HEK293 (cell line): ENCODE data around the gene LRRTM2.

Source experiments
- CTCF ChIA-PET: fragments of 350-600 bp; formaldehyde crosslinking; extraction: SDS; loops from one replicate; lab custom pipeline; 2021; ENCODE audit warnings: antibody characterized with exemption; lab: Yijun Ruan, JAX
- POLR2A ChIA-PET: fragments of 300-600 bp; formaldehyde crosslinking; extraction: SDS; loops from one replicate; lab custom pipeline; 2020; ENCODE audit warnings: antibody characterized with exemption, inconsistent platforms; lab: Yijun Ruan, JAX
- H3K27ac ChIP-seq: fragments of 200-500 bp; sonication (Bioruptor generic); 2 replicates; pipeline ENCODE4 v1.5.1; 2014; ENCODE audit warnings: low read depth, low read length, control low read depth, inconsistent platforms; ENCODE audit errors: extremely low read depth
- H3K36me3 ChIP-seq, 2 experiments: fragments of 200-500 bp in 1 of 2; sonication (Bioruptor generic) in 1 of 2; 1 replicate in 1 of 2; 2 replicates in 1 of 2; pipeline ENCODE4 v1.5.1; 2014 to 2017; ENCODE audit warnings: inconsistent platforms in 2 of 2, low read length in 2 of 2; ENCODE audit not compliant: control insufficient read depth in 2 of 2, insufficient read depth in 1 of 2
- H3K4me1 ChIP-seq: fragments of 200-500 bp; sonication (Bioruptor generic); 2 replicates; pipeline ENCODE4 v1.5.1; 2014; ENCODE audit warnings: mild to moderate bottlenecking, low read length, inconsistent platforms; ENCODE audit not compliant: control insufficient read depth, insufficient read depth
- H3K4me3 ChIP-seq: 2 replicates; pipeline ENCODE4 v1.5.1; 2011; ENCODE audit warnings: low read depth, mild to moderate bottlenecking, control low read depth, low read length, moderate library complexity
- H3K9me3 ChIP-seq: fragments of 200-500 bp; sonication (Bioruptor generic); 2 replicates; pipeline ENCODE4 v1.5.1; 2014; ENCODE audit warnings: low read depth, low read length, inconsistent platforms; ENCODE audit not compliant: control insufficient read depth, insufficient read depth
- BCL6B ChIP-seq: fragments of 450-650 bp; formaldehyde crosslinking; IDR thresholded peaks from 2 replicates; pipeline ENCODE4 v1.5.1; 2017; ENCODE audit warnings: missing biosample characterization, missing genetic modification characterization
- IKZF3 ChIP-seq: fragments of 450-650 bp; IDR thresholded peaks from 2 replicates; pipeline ENCODE4 v1.5.0; 2018; ENCODE audit warnings: missing biosample characterization, mild to moderate bottlenecking, missing genetic modification characterization, moderate library complexity
- MZF1 ChIP-seq: fragments of 450-650 bp; formaldehyde crosslinking; IDR thresholded peaks from 2 replicates; pipeline ENCODE4 v1.5.1; 2017; ENCODE audit warnings: missing biosample characterization, missing genetic modification characterization, borderline replicate concordance
- PRDM4 ChIP-seq: fragments of 450-650 bp; formaldehyde crosslinking; IDR thresholded peaks from 2 replicates; pipeline ENCODE4 v1.5.1; 2017; ENCODE audit warnings: missing biosample characterization, missing genetic modification characterization
- PRDM6 ChIP-seq: fragments of 450-650 bp; formaldehyde crosslinking; IDR thresholded peaks from 2 replicates; pipeline ENCODE4 v1.5.1; 2017; ENCODE audit warnings: missing biosample characterization, missing genetic modification characterization
- SP2 ChIP-seq: fragments of 450-650 bp; formaldehyde crosslinking; IDR thresholded peaks from 2 replicates; pipeline ENCODE4 v1.5.1; 2016; ENCODE audit warnings: missing biosample characterization, missing genetic modification characterization
- ZBTB26 ChIP-seq: fragments of 450-650 bp; formaldehyde crosslinking; optimal IDR thresholded peaks from 2 replicates; pipeline ENCODE3; 2016; ENCODE audit warnings: missing biosample characterization, mild to moderate bottlenecking, missing genetic modification characterization
- ZBTB6 ChIP-seq: fragments of 450-650 bp; formaldehyde crosslinking; IDR thresholded peaks from 2 replicates; pipeline ENCODE4 v1.5.1; 2017; ENCODE audit warnings: missing biosample characterization, missing genetic modification characterization
- ZNF157 ChIP-seq: fragments of 450-650 bp; formaldehyde crosslinking; IDR thresholded peaks from 2 replicates; pipeline ENCODE4 v1.5.1; 2016; ENCODE audit warnings: missing biosample characterization, missing genetic modification characterization
- ZNF239 ChIP-seq: fragments of 450-650 bp; formaldehyde crosslinking; IDR thresholded peaks from 2 replicates; pipeline ENCODE4 v1.5.1; 2016; ENCODE audit warnings: missing biosample characterization, missing genetic modification characterization
- ZNF26 ChIP-seq: fragments of 450-650 bp; formaldehyde crosslinking; IDR thresholded peaks from 2 replicates; pipeline ENCODE4 v1.5.1; 2016; ENCODE audit warnings: missing biosample characterization, missing genetic modification characterization
- ZNF292 ChIP-seq: fragments of 450-650 bp; formaldehyde crosslinking; IDR thresholded peaks from 2 replicates; pipeline ENCODE4 v1.5.1; 2016; ENCODE audit warnings: low read depth, missing biosample characterization, missing genetic modification characterization, borderline replicate concordance
- ZNF48 ChIP-seq: fragments of 450-650 bp; formaldehyde crosslinking; IDR thresholded peaks from 2 replicates; pipeline ENCODE4 v1.5.1; 2016; ENCODE audit warnings: missing biosample characterization, missing genetic modification characterization
- ZNF488 ChIP-seq: fragments of 450-650 bp; formaldehyde crosslinking; IDR thresholded peaks from 2 replicates; pipeline ENCODE4 v1.5.1; 2016; ENCODE audit warnings: missing biosample characterization, missing genetic modification characterization
- ZNF692 ChIP-seq: fragments of 450-650 bp; formaldehyde crosslinking; IDR thresholded peaks from 2 replicates; pipeline ENCODE4 v1.5.1; 2016; ENCODE audit warnings: missing biosample characterization, missing genetic modification characterization
- ZNF777 ChIP-seq: fragments of 450-650 bp; formaldehyde crosslinking; IDR thresholded peaks from 2 replicates; pipeline ENCODE4 v1.5.1; 2017; ENCODE audit warnings: missing biosample characterization, missing genetic modification characterization, borderline replicate concordance
- ZNF785 ChIP-seq: fragments of 450-650 bp; formaldehyde crosslinking; IDR thresholded peaks from 2 replicates; pipeline ENCODE4 v1.5.1; 2016; ENCODE audit warnings: missing biosample characterization, missing genetic modification characterization
- ZSCAN30 ChIP-seq: fragments of 450-650 bp; IDR thresholded peaks from 2 replicates; pipeline ENCODE4 v1.5.1; 2018; ENCODE audit warnings: missing biosample characterization, mild to moderate bottlenecking, missing genetic modification characterization, moderate library complexity

LRRTM2 gene

GRCh38 chr5:138833080-138833479 is 42.1 kb downstream of the LRRTM2 start:
- Histone ChIP-seq H3K36me3 (peaks cover 10 to 21% of the 10 kb centered on the region in 2 experiments), H3K4me3 (no peak overlapping the region), H3K4me1 (peaks cover 8% of the 10 kb centered on the region), H3K9me3 (no peaks in the 10 kb centered on the region), H3K27ac (no peak overlapping the region)
- TF ChIP-seq PRDM4 (tag by site-specific recombination), result no peak
- TF ChIP-seq ZBTB6 (tag by site-specific recombination), result no peak
- no peak for TF ChIP-seq ZNF26
- no peak for TF ChIP-seq ZNF239 (tag by site-specific recombination)
- POLR2A ChIA-PET, result no interaction called here
- CTCF ChIA-PET, result interaction anchor here (0.7 to 1.1 kb wide), 2 partner anchors 8 to 43 kb away, joined by 3 read pairs; no protein-coding TSS in a partner anchor

- ChIA-PET CTCF (interaction anchor here (0.7 kb wide), 1 partner anchor 14 kb away, joined by 4 read pairs; no protein-coding TSS in a partner anchor), POLR2A (no interaction called here)
- Histone ChIP-seq H3K4me1 (peaks cover 8% of the 10 kb centered on the region), H3K4me3 (no peak overlapping the region), H3K27ac (no peak overlapping the region), H3K36me3 (peaks cover 14 to 29% of the 10 kb centered on the region in 2 experiments), H3K9me3 (no peaks in the 10 kb centered on the region)
- TF ChIP-seq MZF1, result 0 out of 2 replicates have a peak, but pooled peaks have one; percentile 7
- peak; percentile 68 for TF ChIP-seq PRDM6 (tag by site-specific recombination)
- TF ChIP-seq BCL6B (tag by site-specific recombination), result peak; percentile 81
- TF ChIP-seq IKZF3 (tag by site-specific recombination), result no peak
These were observed 42.9 kb downstream of the LRRTM2 start for GRCh38 chr5:138832218-138832617.

- H3K36me3 ChIP-seq, result peaks cover 17 to 32% of the 10 kb centered on the region in 2 experiments
- no peaks in the 10 kb centered on the region for H3K9me3 ChIP-seq
- peaks cover 8% of the 10 kb centered on the region for H3K4me1 ChIP-seq
- CTCF ChIA-PET, result interaction anchor here (0.7 kb wide), 1 partner anchor 14 kb away, joined by 4 read pairs; no protein-coding TSS in a partner anchor
- H3K27ac ChIP-seq, result no peak overlapping the region
- H3K4me3 ChIP-seq, result no peak overlapping the region
- POLR2A ChIA-PET, result no interaction called here
- TF ChIP-seq ZNF777 (tag by site-specific recombination), result no peak
- no peak for TF ChIP-seq ZNF692 (tag by site-specific recombination)
- no peak for TF ChIP-seq SP2 (tag by site-specific recombination)
- no peak for TF ChIP-seq ZBTB26
- TF ChIP-seq ZNF48 (tag by site-specific recombination), result no peak
- TF ChIP-seq ZNF488 (tag by site-specific recombination), result no peak
- TF ChIP-seq ZNF292 (tag by site-specific recombination), result no peak
- TF ChIP-seq ZNF157 (tag by site-specific recombination), result no peak
- no peak for TF ChIP-seq ZSCAN30 (tag by site-specific recombination)
- TF ChIP-seq ZNF785 (tag by site-specific recombination), result no peak
- TF ChIP-seq, all 188 proteins: peak for 0
These were observed 43.4 kb downstream of the LRRTM2 start for GRCh38 chr5:138831703-138832102.
